HG03469 (cell line): ENCODE results near the gene COMT.

Source experiments
- ATAC-seq: cut with Tn5 transposase; IDR thresholded peaks from one replicate; pipeline ENCODE4 v1.9.1; 2021; ENCODE audit warnings: mild to moderate bottlenecking, moderate library complexity, moderate number of reproducible peaks; ENCODE audit not compliant: unreplicated experiment

COMT gene

GRCh38 chr22:20009018-20009491 is 67.5 kb downstream of the COMT start:
- ATAC-seq, result no peak

GRCh38 chr22:20009582-20010306 is 68.2 kb downstream of the COMT start:
- no peak for ATAC-seq

- ATAC-seq, result no peak
Measured at GRCh38 chr22:20010307-20011122, 68.9 kb downstream of the COMT start.

- ATAC-seq, result no peak
Measured at GRCh38 chr22:20011123-20011992, 69.8 kb downstream of the COMT start.

- no peak for ATAC-seq
Measured at GRCh38 chr22:20011993-20012740, 70.6 kb downstream of the COMT start.

- ATAC-seq, result no peak
Measured at GRCh38 chr22:20012741-20013331, 71.3 kb downstream of the COMT start.

GRCh38 chr22:20013382-20013871 is 71.9 kb downstream of the COMT start:
- ATAC-seq, result no peak

GRCh38 chr22:20014526-20015186 is 73.1 kb downstream of the COMT start:
- no peak for ATAC-seq

GRCh38 chr22:20015187-20015625 is 73.6 kb downstream of the COMT start:
- ATAC-seq, result no peak

GRCh38 chr22:20015971-20016733 is 74.6 kb downstream of the COMT start:
- no peak for ATAC-seq

GRCh38 chr22:20016734-20017621 is 75.4 kb downstream of the COMT start, which contains the start of gene ARVCF:
Gene ARVCF, minus strand, starts transcription at chr22:20016823. Its CDS starts 26,029 bp downstream, at chr22:19990794.
- no peak for ATAC-seq

- ATAC-seq, result no peak
Measured at GRCh38 chr22:20017622-20017958, 76.0 kb downstream of the COMT start.

GRCh38 chr22:20018001-20018400 is 76.4 kb downstream of the COMT start:
- no peak for ATAC-seq
